Esophagus muscularis mucosa (tissue), 4 donors: Measurements from ENCODE around the gene MMS22L. TPM values are rescaled to one million over a fixed set of nuclear protein-coding genes. Genes with fewer than 3 reads are reported as not detected.

Source experiments
- DNase-seq: peaks from one replicate; pipeline ENCODE4 v3.0.0-alpha.2; 2017; ENCODE audit errors: extremely low spot score
- H3K27ac ChIP-seq, 4 donors: fragments of 200-600 bp; sonication (generic); replicated peaks in 1 of 4; 1 replicate in 3 of 4; 2 replicates in 1 of 4; pipeline ENCODE4 v1.5.1; 2016 to 2019; ENCODE audit warnings: mild to moderate bottlenecking in 1 of 4
- H3K27me3 ChIP-seq, 4 donors: fragments of 200-600 bp; sonication (generic); one replicate each; pipeline versions ENCODE4 v1.5.1 to v1.6.0; 2016 to 2019
- H3K36me3 ChIP-seq, 4 donors: fragments of 200-600 bp; sonication (generic); one replicate each; pipeline ENCODE4 v1.5.1; 2016 to 2019
- H3K4me1 ChIP-seq, 4 donors: fragments of 200-600 bp; sonication (generic); one replicate each; pipeline ENCODE4 v1.5.1; 2016 to 2019
- H3K4me3 ChIP-seq, 4 donors: fragments of 200-600 bp; sonication (generic); 1 replicate in 2 of 4; 2 replicates in 2 of 4; pipeline ENCODE4 v1.5.1; 2016 to 2019; ENCODE audit warnings: mild to moderate bottlenecking in 4 of 4, moderate library complexity in 1 of 4
- H3K9me3 ChIP-seq, 4 donors: fragments of 200-600 bp; sonication (generic); 1 replicate in 3 of 4; 2 replicates in 1 of 4; pipeline ENCODE4 v1.5.1; 2016 to 2019
- EP300 ChIP-seq: sonication (generic); formaldehyde crosslinking; IDR thresholded peaks from one replicate; pipeline ENCODE4 v1.6.1; 2017; ENCODE audit warnings: antibody characterized with exemption
- POLR2A ChIP-seq: fragments of 450-650 bp; IDR thresholded peaks from one replicate; pipeline ENCODE4 v1.6.1; 2017; ENCODE audit warnings: antibody characterized with exemption, moderate library complexity, mild to moderate bottlenecking, low read depth
- POLR2AphosphoS5 ChIP-seq, 2 donors: sonication (generic); formaldehyde crosslinking; IDR thresholded peaks; one replicate each; pipeline ENCODE4 v1.6.1; 2017; ENCODE audit warnings: antibody characterized with exemption in 2 of 2
- WGBS: methylation state at CpG from one replicate; pipeline ENCODE4 v1.1.5; 2018; 5-methylcytosine and 5-hydroxymethylcytosine counted together
- intact Hi-C: fragments of 100-400 bp; cut with DNase I; formaldehyde crosslinking; loops from one replicate; pipeline ENCODE4 v1.15.1; 2023
- total RNA-seq, 4 donors: library from RNA; depleted of rRNA; stranded (reverse); fragments of >200 nt; gene quantifications; one replicate each; pipeline versions ENCODE4 v1.1.0 to v1.2.1, GENCODE V29; 2016
- TF ChIP-seq, protein P1 (sequence below), 3 experiments: fragments of 200-600 bp in 2 of 3; fragments of 450-650 bp in 1 of 3; sonication (generic) in 2 of 3; IDR thresholded peaks; one replicate each; pipeline ENCODE4 v1.5.1; 2017 to 2019; ENCODE audit warnings: antibody characterized with exemption in 3 of 3, mild to moderate bottlenecking in 2 of 3, moderate library complexity in 1 of 3

Gene MMS22L
- total RNA-seq, 4 donors from 2014 or later: 2.8 to 5.5 (median 4.0) TPM

DNA sequence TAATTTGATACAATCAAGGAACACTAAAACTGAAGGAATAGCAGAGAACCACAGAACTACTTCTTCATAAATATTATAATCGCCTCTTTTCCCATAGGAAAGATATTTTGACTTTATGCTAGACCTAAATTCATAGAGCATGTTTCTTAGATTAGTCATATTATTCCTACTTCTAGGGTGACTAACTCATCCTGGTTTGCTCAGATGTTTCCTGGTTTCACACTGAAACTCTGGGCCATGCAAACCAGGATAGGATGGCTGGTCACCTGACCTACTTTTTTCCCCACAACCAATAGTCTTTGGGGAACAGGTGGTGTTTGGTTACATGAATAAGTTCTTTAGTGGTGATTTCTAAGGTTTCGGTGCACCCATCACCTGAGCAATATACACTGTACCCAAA lies 42.8 kb downstream of the MMS22L start:
- 98% methylated on average over 2 of the region's 2 CpGs for WGBS
- intact Hi-C loops: no loop called here

DNA sequence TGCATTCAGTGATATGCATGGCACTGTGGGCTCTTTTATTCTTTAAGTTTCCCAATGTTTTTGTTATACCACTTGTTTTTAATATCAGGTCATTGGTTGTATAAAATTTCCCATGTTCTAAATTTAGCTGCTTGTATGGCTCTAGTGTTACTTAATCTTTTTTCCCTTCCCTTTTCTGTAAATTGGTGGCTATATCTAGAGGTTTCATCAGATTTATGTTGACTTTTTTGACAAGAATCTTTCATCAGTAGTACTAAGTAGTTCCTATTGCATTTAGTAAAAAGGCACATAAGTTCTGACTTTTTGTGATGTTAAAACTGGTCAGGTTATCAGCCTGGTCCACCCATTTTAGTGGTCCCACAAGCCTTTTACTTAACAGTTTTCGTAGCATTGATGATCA lies 51.1 kb downstream of the MMS22L start:
- DNase-seq: no peak
- Histone ChIP-seq H3K36me3 (peaks cover 0 to 25% (median 0%) of the 10 kb centered on the region in 4 donors), H3K4me3 (no peak overlapping the region), H3K27ac (no peak overlapping the region), H3K9me3 (no peaks in the 10 kb centered on the region), H3K27me3 (no peaks in the 10 kb centered on the region), H3K4me1 (no peaks in the 10 kb centered on the region)
- intact Hi-C loops: no loop called here
- TF ChIP-seq POLR2AphosphoS5 (IDR thresholded peaks at IDR 0.05): no peak
- TF ChIP-seq EP300: no peak
- TF ChIP-seq, protein P1, sequence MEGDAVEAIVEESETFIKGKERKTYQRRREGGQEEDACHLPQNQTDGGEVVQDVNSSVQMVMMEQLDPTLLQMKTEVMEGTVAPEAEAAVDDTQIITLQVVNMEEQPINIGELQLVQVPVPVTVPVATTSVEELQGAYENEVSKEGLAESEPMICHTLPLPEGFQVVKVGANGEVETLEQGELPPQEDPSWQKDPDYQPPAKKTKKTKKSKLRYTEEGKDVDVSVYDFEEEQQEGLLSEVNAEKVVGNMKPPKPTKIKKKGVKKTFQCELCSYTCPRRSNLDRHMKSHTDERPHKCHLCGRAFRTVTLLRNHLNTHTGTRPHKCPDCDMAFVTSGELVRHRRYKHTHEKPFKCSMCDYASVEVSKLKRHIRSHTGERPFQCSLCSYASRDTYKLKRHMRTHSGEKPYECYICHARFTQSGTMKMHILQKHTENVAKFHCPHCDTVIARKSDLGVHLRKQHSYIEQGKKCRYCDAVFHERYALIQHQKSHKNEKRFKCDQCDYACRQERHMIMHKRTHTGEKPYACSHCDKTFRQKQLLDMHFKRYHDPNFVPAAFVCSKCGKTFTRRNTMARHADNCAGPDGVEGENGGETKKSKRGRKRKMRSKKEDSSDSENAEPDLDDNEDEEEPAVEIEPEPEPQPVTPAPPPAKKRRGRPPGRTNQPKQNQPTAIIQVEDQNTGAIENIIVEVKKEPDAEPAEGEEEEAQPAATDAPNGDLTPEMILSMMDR (IDR thresholded peaks at IDR 0.05): no peak
- no peak for TF ChIP-seq POLR2A
- WGBS: 97% methylated on average over 1 of the region's 1 CpG

More for the DNA sequence above, 42.8 kb downstream of the MMS22L start:
- Histone ChIP-seq H3K9me3 (no peaks in the 10 kb centered on the region), H3K36me3 (peaks cover 0 to 13% (median 10%) of the 10 kb centered on the region in 4 donors), H3K4me3 (no peak overlapping the region), H3K4me1 (no peaks in the 10 kb centered on the region), H3K27me3 (no peaks in the 10 kb centered on the region), H3K27ac (no peak overlapping the region)
- no peak for DNase-seq
- TF ChIP-seq EP300 (no peak), POLR2AphosphoS5 (IDR thresholded peaks at IDR 0.05) (no peak), POLR2A (no peak)
- TF ChIP-seq, protein P1 (IDR thresholded peaks at IDR 0.05): no peak

DNA sequence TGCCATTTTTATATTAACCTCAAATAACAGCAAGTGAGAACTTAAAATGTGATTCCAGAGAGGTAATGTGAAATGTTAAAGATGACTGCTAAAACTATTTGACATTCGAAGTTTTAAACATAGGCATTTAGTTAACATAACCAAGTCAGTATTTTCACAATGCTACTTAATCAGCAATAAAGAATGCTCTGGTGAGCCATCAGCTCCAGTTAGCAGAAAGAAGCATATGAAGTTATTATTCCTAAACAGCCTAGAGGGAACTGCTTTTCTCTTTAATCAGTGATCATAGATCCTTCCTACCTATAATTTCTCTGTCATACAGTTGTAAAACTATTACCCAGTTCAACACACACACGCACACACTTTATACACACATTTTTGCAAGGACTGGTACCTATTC lies 60.1 kb downstream of the MMS22L start:
- TF ChIP-seq, protein P1 (IDR thresholded peaks at IDR 0.05): no peak
- TF ChIP-seq POLR2AphosphoS5 (IDR thresholded peaks at IDR 0.05) (no peak), EP300 (no peak)
- H3K36me3 ChIP-seq: peaks cover 0 to 11% (median 0%) of the 10 kb centered on the region in 4 donors
- WGBS: 89% methylated on average over 2 of the region's 2 CpGs
- H3K27me3 ChIP-seq: no peaks in the 10 kb centered on the region
- intact Hi-C loops: no loop called here
- H3K9me3 ChIP-seq: no peaks in the 10 kb centered on the region
- no peak for DNase-seq
- no peak overlapping the region for H3K27ac ChIP-seq
- no peak overlapping the region for H3K4me3 ChIP-seq
- no peaks in the 10 kb centered on the region for H3K4me1 ChIP-seq

DNA sequence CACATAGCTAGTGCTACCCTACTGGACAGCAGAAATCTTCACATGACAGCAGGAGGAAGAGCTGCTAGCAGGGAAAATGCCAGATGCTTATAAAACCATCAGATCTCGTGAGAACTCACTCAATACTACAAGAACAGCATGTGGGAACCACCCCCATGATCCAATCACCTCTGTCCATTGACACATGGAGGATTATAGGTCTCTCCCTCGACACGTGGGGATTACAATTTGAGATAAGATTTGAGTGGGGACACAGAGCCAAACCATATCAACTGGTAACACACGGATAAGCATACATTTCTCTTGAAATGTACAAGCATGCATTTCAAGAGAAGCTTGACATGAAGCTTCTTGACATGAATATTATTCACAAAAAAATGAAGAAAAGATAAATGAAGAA lies 64.1 kb downstream of the MMS22L start:
- intact Hi-C loops: no loop called here
- no peaks in the 10 kb centered on the region for H3K4me1 ChIP-seq
- no peak overlapping the region for H3K27ac ChIP-seq
- no peaks in the 10 kb centered on the region for H3K36me3 ChIP-seq
- TF ChIP-seq EP300: no peak
- TF ChIP-seq, protein P1 (IDR thresholded peaks at IDR 0.05): no peak
- no peak for TF ChIP-seq POLR2AphosphoS5 (IDR thresholded peaks at IDR 0.05)
- no peak for TF ChIP-seq POLR2A
- H3K9me3 ChIP-seq: no peaks in the 10 kb centered on the region
- H3K27me3 ChIP-seq: no peaks in the 10 kb centered on the region
- WGBS: 90% methylated on average over 4 of the region's 4 CpGs
- no peak for DNase-seq
- H3K4me3 ChIP-seq: no peak overlapping the region

GRCh38 chr6:97215157-97215769 lies 67.8 kb downstream of the MMS22L start:
- H3K27me3 ChIP-seq: no peaks in the 10 kb centered on the region
- H3K36me3 ChIP-seq: no peaks in the 10 kb centered on the region
- no peak overlapping the region for H3K4me3 ChIP-seq
- H3K9me3 ChIP-seq: no peaks in the 10 kb centered on the region
- TF ChIP-seq, protein P1 (IDR thresholded peaks at IDR 0.05): peak in 1 of 3 experiments; percentile 35
- no peak for TF ChIP-seq EP300
- H3K27ac ChIP-seq: no peak overlapping the region
- DNase-seq: no peak
- intact Hi-C loops: no loop called here
- 76% methylated on average over 6 of the region's 6 CpGs for WGBS
- H3K4me1 ChIP-seq: no peaks in the 10 kb centered on the region
